Mesothelial cell of epicardium (in vitro differentiated cells): ENCODE data around the gene NALCN. TPM values are rescaled to one million over a fixed set of nuclear protein-coding genes. Genes with fewer than 3 reads are reported as not detected.

Experiments used
- DNase-seq, 2 experiments: peaks; one replicate each; pipeline ENCODE4 v3.0.0; 2021; ENCODE audit warnings: low spot score in 2 of 2; ENCODE audit not compliant: unreplicated experiment in 2 of 2
- H3K27ac Mint-ChIP-seq: 2 replicates; pipeline ENCODE4 v1.8.0; 2021; ENCODE audit warnings: mixed read lengths
- H3K27me3 Mint-ChIP-seq: 2 replicates; pipeline ENCODE4 v1.8.0; 2021; ENCODE audit warnings: low read depth, mixed read lengths
- H3K36me3 Mint-ChIP-seq: 2 replicates; pipeline ENCODE4 v1.8.0; 2021; ENCODE audit warnings: mixed read lengths
- H3K4me1 Mint-ChIP-seq: 2 replicates; pipeline ENCODE4 v1.8.0; 2021; ENCODE audit warnings: mixed read lengths
- H3K4me3 Mint-ChIP-seq: 2 replicates; pipeline ENCODE4 v1.8.0; 2021; ENCODE audit warnings: mild to moderate bottlenecking, moderate library complexity, mixed read lengths
- H3K9me3 Mint-ChIP-seq: 2 replicates; pipeline ENCODE4 v1.8.0; 2021; ENCODE audit warnings: mixed read lengths
- CTCF ChIP-seq: fragments of 200-600 bp; sonication (generic); IDR thresholded peaks from one replicate; pipeline ENCODE4 v1.5.0; 2021; ENCODE audit warnings: antibody characterized with exemption; ENCODE audit not compliant: unreplicated experiment
- total RNA-seq: library from RNA; stranded (reverse); gene quantifications from 3 replicates; pipeline ENCODE4 v1.2.1, GENCODE V29; 2021

Gene NALCN
- total RNA-seq, 1 donor from 2014 or later = 2.2 TPM

- Mint-ChIP-seq H3K4me3 (no peak overlapping the region), H3K27ac (no peak overlapping the region)
These were observed 246.0 kb downstream of the NALCN start for GRCh38 chr13:101170306-101170705.

DNA sequence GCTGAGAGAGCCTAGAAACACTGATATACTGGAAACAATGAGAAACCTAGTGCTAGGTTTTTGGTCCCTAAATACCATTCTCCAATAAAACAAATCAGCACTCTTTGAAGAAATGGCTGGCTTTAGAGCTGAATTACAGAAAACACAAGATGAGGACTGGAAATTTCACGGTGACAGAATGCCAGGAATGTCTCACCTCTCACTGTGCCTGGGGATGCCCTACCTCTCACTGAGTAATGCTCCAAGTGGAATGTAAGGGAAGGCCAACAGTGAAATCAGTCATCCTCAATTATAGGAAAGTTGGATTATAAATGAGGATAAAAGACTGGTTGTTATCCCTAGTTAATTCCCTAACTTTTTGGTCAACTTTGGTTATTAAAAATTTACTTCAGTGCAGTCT lies 259.0 kb downstream of the NALCN start:
- Mint-ChIP-seq H3K4me3 (no peak overlapping the region), H3K27ac (no peak overlapping the region), H3K27me3 (peaks cover 33% of the 10 kb centered on the region), H3K9me3 (no peaks in the 10 kb centered on the region), H3K36me3 (no peaks in the 10 kb centered on the region), H3K4me1 (no peaks in the 10 kb centered on the region)
- DNase-seq = no peak
- no peak for TF ChIP-seq CTCF

More at GRCh38 chr13:101170306-101170705, 246.0 kb downstream of the NALCN start:
- no peak for DNase-seq
- Mint-ChIP-seq H3K4me1 (no peaks in the 10 kb centered on the region), H3K9me3 (peaks cover 9% of the 10 kb centered on the region), H3K27me3 (peaks cover 4% of the 10 kb centered on the region), H3K36me3 (no peaks in the 10 kb centered on the region)
- TF ChIP-seq CTCF = no peak

DNA sequence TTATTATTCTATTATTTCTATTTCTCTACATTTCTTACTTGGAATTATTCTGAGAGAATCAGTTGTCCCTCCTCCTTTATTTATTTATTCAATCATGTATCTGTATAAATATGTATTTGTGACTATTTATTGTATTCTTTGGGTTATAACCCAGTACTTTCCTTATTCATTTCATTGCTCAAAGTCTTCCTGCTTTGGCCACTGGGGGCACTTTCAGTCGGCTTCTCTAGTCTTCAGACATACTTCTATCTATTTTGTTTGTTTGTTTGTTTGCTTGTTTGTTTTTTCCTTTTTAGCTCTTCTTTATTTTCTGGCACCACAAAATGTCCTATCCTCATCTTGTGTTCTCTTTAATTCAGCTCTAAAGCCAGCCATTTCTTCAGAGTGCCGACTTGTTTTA lies 260.4 kb downstream of the NALCN start:
- DNase-seq = no peak
- TF ChIP-seq CTCF = peak; percentile 30
- Mint-ChIP-seq H3K27ac (no peak overlapping the region), H3K27me3 (peaks cover 41% of the 10 kb centered on the region), H3K4me3 (no peak overlapping the region), H3K4me1 (no peaks in the 10 kb centered on the region), H3K9me3 (no peaks in the 10 kb centered on the region), H3K36me3 (no peaks in the 10 kb centered on the region)

DNA sequence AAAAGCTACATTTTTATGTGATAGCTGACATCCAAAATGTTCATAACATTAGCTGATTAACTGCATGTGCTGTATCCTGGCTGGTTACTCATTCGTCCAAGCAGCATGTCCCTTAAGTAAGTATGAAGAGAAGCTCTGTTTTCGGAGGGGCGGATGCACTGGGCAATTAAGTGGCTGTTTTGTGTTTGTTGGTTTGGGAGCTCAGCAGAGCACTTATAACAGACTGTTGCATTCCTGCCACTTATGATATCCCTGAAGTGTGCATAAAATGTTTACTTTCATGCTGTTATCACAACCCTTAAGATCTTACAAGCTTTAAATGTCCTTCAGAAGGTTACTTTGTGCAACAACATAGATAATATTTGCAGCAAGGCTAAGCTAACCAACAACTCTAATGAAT lies 264.1 kb downstream of the NALCN start:
- Mint-ChIP-seq H3K27ac (no peak overlapping the region), H3K27me3 (peaks cover 62% of the 10 kb centered on the region), H3K4me3 (no peak overlapping the region), H3K4me1 (no peaks in the 10 kb centered on the region), H3K9me3 (no peaks in the 10 kb centered on the region), H3K36me3 (no peaks in the 10 kb centered on the region)
- DNase-seq = no peak
- TF ChIP-seq CTCF = no peak

DNA sequence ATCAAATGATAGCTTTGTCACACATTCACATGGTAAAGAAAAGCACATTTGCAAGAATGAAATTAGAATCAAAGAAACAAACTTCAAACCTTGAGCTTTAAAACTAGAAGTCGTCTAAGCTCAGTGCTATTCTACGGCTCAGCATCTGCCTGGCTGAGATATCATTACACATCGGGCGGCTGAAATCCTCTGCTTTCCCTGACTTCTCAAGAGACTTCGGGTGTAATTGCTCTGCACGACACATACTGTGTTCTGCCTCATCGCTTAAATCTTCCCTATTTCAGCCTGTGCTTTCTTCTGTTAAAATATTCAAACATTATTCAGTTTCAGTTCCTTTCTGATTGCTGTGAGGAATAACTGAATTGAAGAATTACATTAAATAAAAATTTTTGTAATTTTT lies 265.3 kb downstream of the NALCN start:
- no peaks in the 10 kb centered on the region for H3K9me3 Mint-ChIP-seq
- H3K36me3 Mint-ChIP-seq = no peaks in the 10 kb centered on the region
- peaks cover 64% of the 10 kb centered on the region for H3K27me3 Mint-ChIP-seq
- DNase-seq = no peak
- no peak overlapping the region for H3K27ac Mint-ChIP-seq
- H3K4me3 Mint-ChIP-seq = no peak overlapping the region
- no peak for TF ChIP-seq CTCF
- H3K4me1 Mint-ChIP-seq = no peaks in the 10 kb centered on the region
